GM18868 (cell line): ENCODE measurements around the gene RPS19BP1.

Experiments
- ATAC-seq: cut with Tn5 transposase; IDR thresholded peaks from one replicate; pipeline ENCODE4 v1.9.1; 2021; ENCODE audit warnings: mild to moderate bottlenecking, moderate library complexity; ENCODE audit not compliant: unreplicated experiment

Gene RPS19BP1

DNA sequence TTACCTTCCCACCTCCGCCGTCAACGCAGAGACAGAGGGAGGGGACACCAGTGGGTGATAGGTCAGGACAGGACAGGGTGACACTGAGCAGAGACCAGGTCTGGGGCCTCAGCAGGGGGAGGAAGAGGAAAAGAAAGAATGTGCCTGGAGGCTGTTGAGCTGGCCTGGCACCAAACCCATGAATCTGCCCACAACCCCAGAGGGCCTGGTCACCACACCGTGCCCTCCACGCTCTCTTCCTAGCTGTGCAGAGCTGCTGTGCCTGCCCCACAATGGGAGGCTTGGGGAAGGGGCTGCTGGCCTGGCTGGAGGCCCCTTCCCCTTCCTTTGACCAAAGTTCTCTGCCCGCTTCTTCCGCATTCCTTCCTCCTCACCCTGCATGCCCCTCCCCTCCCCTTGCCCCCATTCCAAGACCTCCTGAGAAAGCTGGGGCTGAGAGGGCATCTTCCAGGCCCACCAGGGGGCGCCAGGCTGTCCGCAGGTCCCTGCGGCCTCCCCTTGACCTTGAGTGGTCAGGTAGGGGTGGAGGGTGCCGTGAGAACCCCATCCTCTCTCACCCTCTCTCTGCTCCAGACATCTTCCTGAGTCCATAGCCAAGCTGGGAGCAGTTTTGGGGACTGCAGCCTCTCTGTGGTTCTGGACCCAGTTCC is 27.0 kb upstream of the RPS19BP1 start:
- no peak for ATAC-seq

DNA sequence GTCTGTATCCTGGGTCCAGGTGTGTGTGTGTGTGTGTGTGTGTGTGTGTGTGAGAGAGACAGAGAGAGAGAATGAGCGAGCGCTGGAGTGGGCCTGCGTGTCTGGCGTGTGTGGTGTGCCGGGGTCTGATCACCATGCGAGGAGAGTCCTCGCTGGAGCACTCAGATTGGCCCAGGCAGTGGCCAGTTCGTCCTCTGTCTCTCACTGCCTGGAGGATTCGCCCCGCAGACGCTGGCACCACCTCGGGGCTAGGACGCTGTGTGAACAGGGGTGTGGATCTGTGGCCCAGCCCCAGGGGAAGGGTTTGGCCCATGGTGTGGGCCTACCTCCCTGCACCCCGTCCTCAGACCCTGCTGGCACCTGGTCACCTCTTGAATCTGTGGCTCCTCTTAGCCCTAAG is 26.4 kb upstream of the RPS19BP1 start:
- no peak for ATAC-seq

DNA sequence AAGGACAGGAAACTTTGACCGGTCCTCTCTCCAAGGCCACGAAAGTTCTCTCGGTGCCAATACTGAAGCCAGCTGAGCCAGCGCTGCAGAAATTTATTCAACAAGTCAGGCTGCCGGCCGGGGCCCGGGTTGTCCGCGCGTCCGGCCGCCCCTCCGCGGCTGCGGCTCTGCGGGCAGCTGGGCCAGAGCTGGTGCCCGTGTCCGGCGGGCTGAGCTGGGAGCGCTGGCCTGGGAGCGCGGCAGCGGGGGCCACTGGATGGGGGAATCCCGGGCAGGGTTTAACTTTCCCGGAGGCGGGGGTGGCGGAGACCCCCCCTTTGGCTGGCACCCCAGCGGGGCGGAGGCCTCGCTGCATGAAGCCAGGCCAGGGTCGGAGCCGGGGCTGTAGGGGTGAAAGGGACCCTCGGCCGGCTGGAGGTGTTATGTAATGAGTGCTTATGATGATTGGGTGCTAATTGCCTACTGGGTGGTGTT is 25.7 kb upstream of the RPS19BP1 start:
- ATAC-seq, result no peak

DNA sequence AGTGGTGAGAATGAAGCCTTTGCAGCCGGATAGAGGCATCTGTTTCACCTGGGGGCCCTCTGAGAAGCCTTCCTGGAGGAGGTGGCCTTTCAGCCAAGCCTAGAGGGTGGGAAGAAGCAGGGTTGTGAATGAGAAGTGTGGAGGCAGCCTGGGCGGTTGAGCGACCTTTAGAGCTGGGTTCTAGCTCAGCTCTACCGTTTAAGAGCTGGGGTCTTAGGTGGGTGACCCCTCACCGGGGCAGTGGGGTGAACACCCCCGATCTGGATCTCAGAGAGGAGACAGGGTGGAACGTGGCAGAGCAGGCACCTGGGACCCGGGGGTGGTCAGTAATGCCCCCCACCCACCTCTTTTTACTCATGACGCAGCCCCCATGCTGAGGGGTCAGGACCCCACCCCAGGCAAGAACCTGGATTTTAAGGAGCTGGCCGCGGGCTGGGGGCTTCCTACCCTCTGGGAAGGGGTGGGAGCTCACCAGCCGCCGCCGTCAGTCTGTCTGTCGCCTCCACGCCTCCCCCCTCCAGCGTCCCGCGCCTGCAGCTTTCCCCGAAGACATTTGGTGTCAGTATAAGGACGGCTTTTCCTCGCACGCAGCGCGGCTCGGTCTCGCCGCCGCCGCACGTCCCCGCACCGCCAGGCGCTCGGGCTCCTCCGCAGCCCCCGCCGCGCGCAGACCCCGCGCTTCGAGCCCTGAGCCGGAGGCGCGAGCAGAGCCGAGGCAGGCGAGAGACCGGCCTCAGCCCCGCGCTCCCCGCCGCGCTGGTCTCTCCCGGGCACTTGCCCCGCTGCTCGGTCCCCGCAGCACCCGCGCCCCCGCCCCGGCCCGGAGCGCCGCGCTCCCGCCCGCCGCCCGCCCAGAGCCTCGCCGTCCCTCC is 24.7 kb upstream of the RPS19BP1 start:
- ATAC-seq, result no peak

DNA sequence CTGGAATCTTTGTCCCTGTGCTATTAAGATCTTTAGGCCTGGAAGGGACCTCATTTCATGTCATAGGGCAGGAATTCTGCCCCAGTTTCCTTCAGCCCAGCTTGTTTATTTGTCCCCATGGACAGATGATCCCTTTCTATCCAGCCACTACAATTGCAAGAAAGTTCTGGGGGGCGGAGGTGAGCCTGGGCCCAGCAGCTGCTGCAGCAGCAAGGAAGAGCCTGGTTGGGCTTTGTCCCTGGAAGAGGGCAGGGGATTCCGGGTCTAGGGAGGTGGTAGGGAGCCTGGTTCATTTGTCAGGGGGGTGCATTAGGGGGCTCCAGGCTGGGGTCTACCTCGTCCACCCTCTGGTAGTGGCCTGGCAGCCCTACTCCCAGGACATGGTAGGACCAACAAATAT is 21.6 kb upstream of the RPS19BP1 start:
- ATAC-seq, result no peak

DNA sequence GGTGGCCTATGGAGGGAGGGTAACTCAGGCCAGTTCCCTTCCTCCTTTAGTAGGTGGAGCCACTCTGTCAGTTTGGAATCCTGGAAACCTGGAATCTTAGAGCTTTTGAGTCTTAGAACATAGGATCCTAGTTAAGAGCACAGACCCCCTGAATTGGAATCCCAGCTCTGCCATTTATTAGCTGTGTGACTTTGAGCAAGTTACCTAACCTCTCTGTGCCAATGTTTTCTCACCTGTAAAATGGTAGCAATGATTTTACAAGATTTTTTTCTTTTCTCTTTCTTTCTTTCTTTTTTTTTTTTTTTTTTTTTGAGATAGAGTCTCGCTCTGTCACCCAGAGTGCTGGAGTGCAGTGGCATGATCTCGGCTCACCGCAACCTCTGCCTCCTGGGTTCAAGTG is 20.9 kb upstream of the RPS19BP1 start:
- no peak for ATAC-seq

DNA sequence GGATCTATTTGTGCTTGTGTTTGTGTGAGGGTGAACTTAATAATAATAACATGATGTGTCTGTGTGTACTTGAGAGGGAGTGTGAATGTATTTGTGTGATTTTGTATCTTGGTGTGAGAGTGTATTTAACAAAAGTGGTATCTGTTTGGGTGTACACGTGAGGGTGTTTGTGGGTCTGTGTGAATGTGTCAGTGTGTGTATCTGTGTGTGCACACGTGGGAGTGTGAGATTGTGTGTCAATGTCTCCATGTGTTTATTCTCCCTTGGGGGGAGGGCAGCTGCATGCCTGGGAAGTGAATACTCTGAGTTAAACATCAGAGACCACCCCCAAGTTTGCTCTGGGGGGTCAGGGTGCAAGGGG is 15.0 kb upstream of the RPS19BP1 start:
- ATAC-seq, result no peak

DNA sequence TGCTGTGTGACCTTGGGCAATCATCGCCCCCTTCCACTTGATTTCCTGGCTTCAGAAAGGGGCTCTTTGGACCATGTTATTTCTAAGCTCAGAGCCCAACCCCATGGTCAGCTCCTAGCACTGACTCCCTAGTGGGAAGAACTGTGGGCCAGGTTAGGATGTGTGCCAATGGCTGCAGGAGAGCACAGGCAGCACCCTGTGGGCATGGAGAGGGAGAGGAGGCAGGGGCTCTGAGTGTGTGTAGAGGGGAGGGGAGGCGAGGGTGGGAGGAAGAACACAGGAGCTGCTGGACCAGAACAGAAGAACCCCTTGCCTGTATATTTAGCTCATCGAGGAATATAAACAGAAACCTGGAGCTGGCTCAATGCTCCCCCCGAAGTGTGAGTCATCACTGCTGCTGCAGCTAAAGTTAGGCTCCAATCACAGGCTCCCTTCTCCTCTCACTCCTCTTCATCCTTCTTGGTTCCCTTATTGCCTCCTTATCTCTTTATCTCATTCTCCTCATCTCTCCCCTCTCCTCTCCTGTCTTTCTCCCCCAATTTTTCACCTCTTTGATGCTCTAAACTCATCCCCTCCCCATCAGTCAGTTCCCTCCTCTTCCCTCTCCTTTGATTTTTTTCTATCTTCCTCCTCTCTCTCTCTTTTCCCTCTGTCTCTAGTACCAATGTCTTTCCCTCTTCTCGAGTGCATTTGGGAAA is 14.5 kb upstream of the RPS19BP1 start:
- ATAC-seq, result no peak

DNA sequence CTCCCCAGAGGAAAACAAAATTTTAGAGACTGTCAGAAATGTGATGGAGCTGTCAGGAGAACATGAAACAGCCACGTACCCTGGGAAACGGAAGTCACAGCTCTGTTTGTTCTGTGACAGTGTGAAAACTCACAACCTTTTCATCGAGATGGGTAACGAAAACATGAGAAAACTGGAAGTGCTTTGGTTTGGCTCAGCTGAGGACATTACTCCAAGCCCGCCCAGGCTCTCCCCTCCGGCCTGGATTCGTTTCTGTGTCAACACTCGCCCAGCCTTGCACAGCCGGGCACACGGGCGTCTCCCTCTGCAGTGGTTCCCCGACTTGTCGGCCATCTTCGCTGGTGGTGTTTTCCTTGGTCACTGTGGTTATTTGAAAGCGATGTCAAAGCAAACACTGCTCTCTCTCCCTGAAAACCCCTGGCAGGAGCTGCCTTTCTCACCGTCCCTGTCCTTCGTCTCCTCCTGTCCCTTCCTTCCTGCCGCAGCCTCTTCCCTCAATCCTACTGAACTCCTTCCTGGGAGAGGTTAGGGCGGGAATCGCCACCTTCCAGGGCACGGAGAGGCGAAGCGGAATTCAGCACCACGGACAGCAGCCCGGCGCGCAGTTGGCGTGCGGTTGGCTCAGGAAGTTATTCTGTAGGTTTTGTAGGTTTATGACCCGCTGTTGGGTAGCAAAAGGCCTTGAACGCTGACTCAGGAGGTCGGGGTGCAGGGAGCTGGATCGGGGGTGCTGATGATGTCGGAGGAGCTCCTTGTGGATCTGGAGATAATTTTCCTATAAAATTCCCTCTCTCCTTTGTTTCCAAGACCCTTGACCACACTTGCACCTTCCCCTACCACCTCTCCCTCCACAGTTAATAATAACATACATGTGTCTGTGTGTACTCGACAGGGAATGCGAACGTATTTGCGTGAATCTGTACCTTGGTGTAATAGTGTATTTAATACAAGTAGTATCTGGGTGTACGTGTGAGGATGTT is 13.1 kb upstream of the RPS19BP1 start:
- ATAC-seq, result no peak

DNA sequence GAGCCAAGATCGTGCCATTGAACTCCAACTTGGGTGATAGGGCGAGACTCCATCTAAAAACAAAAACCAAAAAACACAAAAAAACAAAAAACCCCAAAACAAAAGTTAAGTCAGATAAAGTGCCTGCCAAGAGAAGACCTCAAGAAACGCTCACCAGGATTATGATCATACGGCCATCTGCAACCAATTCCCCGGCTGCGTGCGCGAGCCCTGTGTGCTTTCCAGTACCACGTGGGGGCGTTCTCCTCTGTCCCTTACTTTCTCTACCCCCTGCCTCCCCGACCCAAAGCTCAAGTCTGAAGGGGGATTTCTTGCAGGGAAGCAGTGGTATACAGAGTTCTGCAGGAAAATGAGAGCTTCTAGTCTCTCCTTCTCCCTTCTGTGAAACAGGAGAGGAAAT is 10.5 kb upstream of the RPS19BP1 start:
- ATAC-seq, result no peak

DNA sequence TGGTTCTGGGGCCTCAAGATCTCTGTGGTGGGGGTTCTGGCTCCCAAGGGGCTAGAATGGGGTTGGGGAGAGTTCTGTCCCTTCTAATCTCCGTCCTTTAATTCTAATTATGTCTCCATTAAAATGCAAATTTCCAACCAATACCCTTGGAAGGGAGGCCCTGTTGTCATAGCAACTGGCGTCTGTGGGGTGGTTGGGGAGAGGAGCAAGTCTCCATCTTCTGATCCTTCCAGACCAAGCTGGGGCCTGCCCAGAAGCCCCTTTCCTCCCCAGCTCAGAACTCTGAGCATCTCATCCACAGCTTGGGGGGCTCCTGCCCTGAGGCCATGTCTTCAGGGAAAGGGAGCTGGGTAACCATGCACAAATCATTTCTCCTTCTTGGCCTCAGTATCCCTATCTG is 5.4 kb upstream of the RPS19BP1 start:
- ATAC-seq, result no peak

DNA sequence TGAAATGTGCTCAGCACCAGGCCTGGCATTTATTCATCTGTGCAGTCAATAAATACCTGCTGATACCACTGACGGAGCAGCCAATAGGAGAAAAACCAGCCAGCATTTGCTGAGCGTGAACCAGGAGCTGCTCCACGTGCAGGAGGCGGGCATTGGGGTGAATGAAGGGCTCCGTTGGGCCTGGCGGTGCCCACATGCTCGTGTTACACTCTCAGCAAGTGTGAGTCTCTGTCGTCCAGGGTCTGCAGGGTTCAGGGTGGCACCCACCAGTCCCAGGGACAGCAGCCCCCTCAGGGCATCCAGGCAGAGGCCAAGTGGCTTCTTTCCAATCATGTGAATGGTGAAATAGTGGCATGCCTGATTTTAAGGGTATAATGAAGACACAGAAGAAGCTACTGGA is 4.2 kb upstream of the RPS19BP1 start:
- no peak for ATAC-seq

DNA sequence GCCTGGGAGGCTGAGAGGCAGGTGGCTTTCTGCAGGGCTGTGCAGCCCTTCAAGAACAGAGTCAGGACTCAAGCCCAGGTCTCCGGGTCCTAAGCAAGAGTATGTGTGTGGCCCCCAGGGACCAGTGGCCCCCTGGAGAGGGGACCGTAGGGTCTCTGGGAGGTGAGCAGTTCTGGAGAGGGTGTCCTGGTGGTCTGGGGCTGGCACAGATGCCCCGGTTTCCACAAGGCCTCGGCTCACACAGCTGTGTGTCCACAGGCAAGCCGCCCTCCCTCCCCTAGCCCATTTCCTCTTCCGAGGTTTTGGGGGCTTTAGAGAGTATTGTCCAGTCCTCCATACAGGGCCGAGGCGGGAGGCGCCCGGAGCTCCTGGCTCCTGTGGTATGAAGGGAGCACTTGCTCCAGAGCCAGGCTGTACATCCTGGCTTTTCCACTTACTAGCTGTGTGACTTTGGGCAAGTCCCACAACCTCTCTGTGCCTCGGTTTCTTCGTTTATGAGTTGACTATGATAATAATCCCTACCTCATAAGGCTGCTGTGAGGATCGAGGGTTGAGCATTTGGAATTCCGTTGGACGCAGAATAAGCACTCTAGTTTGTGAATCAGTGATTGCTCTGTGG is 3.4 kb upstream of the RPS19BP1 start:
- ATAC-seq, result no peak

DNA sequence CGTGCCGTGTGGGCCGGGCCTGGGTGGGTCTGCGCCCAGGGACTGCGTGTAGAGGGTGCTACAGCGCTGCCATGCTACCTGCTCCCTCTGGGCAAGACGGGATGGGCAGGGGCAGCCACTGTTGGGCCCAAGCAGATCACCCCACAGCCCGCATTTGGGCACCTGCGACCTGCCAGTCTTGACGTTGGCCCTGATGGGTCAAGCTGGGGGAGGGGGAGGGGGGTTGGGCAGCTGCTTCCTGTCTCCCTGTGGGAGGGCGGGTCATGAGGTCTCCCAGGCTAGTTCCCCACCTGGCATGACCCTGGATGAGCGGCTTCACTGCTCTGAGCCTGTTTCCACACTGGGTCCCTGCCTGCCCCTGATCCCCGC is 2.8 kb upstream of the RPS19BP1 start:
- ATAC-seq, result no peak

DNA sequence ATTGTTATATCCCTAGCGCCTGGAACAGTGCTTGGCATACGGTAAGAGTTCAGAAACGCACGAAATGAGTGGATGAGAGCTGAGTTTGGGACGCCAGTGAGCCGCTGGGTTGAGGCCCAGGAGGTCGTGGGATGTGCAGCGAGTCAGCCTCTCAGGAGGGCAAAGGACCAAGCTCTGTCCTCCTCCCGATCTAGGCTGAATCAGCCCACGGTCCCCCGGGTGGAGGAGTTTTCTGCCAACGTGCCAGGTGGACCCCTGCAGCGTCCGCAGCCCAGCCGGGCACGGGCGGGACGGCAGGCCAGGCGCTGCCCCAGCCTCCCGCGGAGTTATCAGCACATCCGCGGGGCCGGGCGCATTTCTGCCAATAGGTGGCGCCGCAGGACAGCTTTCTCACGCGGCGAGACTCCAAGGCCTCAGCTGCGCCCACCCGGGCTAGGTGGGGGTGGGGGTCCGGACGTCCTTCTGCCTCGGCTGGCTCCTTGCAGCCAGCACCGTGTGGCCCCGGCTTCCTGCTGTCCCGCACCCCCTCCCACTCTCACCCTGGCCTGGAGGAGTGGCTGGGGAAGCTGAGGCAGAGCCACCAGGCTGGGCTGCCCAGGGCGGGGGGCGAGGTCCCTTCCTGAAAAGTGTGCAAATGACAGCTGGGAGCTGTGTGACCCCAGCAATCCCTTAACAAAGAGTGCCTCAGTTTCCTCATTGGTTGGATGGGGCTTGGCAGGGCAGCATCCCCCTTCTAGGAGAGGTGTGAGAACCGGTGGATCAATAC is 2.2 kb upstream of the RPS19BP1 start:
- no peak for ATAC-seq

DNA sequence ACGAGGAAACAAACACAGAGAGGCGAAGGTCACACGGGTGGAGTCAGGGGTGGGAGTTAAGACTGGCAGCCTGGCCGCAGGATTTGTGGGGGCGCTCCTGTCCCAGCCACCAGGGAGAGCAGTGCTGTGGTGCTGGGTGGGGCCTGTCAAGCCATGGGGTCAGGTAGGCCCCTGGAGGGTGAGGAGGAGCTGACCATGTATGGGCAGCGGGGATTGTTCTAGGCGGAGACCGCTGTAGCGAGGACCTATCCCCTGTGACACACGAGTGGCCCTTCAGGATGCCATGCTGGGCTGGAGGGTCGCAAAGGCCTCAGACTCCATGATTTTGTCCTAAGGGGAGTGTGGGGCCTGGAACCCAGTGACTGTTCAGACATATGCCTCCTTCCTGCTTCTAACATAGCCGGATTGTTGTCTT is 1.6 kb upstream of the RPS19BP1 start:
- ATAC-seq, result no peak

DNA sequence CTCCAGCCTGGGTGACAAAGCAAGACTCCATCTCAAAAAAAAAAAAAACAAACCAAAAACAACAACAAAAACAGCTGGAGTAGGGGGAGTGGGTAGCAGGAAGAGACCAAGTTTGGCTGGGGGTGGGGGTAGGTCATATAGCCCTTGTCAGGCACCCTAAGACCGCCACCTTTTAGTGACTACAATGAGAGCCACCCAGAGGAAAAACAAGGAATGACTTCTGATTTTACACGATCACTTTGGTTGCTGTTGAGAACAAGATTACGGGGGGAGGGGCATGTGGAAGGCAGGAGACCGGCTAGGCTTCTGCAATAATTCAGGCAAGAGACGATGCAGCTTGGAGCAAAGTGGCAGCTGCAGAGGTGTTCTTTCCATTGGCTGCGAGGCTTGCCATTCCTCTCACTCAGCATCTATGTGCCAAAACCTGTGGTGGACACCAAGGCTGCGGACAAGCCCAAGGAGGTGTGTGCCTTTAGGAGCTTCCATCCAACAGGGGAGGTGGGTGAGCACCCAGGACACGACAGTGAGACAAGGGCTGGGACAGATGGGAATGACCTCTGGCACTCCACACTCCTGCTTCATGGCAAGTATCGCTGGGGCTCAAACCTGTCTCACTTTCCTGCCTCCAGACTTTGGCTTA is 1.7 kb downstream of the RPS19BP1 start:
- no peak for ATAC-seq

DNA sequence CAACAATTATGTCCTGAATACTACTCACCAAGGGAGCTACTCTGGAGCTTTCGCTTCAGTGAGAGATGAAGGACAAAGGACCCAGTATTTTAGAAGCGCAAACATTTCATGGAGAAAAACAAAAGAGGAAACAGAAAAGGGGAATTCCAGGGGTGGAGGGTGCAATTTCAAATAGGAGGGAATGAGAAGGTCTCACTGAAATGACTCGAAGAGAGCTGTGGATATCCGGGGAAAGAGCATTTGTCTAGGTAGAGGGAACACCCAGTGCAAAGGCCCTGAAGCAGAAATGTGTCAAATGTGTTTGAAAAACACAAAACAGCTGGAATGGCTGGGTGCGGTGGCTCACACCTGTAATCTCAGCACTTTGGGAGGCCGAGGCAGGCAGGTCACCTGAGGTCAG is 2.4 kb downstream of the RPS19BP1 start:
- ATAC-seq, result no peak

DNA sequence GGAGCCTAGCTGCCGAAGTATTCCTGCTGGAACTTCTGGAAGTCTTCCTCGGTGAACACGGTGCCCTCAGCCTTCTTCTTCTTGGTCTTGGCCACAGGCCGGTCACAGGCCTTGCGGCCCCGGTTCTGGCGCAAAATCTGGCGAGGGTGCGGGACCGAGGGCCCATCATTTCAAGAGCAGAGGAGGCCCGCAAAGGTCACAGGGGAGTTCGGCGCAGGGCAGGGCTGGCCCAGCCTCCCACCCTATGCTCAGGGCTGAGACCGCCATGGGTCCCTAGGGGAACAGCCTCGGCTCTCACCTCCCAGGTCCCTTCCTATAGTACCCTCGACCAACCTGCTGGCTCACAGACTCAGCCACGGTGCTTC is 3.1 kb downstream of the RPS19BP1 start:
- ATAC-seq, result no peak
